ENCODE measurements around the gene PANX2. TPM values are rescaled to one million over a fixed set of nuclear protein-coding genes. Genes with fewer than 3 reads are reported as not detected.
A peak's percentile ranks its signal among the peaks of the same experiment; 100 is the strongest.

The PANX2 gene
- total and polyA plus RNA-seq, 2 donors (not counting 1 experiment from before 2014, with no cell fraction given): 0.04 to 0.59 TPM

DNA sequence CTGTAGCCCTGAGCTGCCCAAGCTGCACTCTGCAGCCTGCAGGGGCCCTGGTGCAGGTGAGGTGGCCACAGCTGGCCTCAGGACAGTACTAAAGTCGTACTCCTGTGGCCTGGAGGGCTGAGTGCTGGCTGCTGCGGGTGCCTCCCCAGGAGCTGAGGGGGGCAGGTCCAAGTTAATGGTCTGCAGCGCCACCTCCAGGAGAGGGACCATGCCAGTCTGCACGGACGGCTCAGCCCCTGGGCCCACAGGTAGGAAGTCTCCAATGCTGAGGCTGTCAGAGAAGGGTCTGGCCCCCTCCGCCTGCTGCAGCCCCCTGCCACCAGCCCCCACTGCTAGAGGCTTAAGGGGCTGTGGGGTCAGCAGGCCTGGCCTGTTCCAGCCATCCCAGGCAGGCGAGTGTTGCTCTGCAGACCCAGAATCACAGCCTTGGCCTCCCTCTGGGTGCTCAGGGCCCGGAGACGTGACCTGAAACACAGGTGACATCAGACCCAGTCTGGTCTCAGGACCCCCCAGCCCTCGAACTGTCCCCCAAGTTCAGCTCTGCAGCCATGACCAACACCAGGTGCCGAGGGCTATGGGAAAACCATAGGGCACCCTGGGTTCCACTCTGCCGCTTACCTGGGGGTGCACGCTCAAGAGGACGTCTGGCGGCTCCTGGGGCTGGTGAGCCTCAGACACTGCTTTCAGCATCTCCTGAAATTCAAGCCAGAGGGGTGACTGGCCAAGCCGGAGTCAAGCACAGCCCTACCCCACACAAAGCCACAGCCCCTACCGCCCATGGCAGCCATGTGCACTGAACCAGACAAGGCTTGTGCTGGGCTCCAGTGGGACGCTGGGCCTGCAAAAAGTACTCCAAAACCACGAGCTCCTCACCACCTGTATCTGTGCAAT lies 51.1 kb downstream of the PANX2 start:
- no peaks in the 10 kb centered on the region for H3K4me1 ChIP-seq (ENCODE audit: control insufficient read depth in 2 of 2, insufficient read depth in 2 of 2, low read length in 2 of 2)
- ChIA-PET POLR2A (no interaction called here), CTCF (interaction anchor here (0.6 to 3.5 kb wide), 5 partner anchors 16 to 291 kb away, joined by 3 to 11 read pairs (median 4); no protein-coding TSS in a partner anchor)
- no peaks in the 10 kb centered on the region for H3K9me3 Mint-ChIP-seq (ENCODE audit: insufficient read depth)
- no peak overlapping the region for H3K9ac ChIP-seq (ENCODE audit: low read length)
- H3K4me3 Mint-ChIP-seq: no peak overlapping the region
- H3K27ac Mint-ChIP-seq: no peak overlapping the region
- no peak overlapping the region for H3K4me2 ChIP-seq (replicated peaks; ENCODE audit: low read depth, low read length, poor library complexity, severe bottlenecking)
- peaks cover 5% of the 10 kb centered on the region for H4K20me1 ChIP-seq (ENCODE audit: control insufficient read depth, insufficient read depth, low read length, poor library complexity, severe bottlenecking)
- no peaks in the 10 kb centered on the region for H3K4me1 Mint-ChIP-seq
- no peaks in the 10 kb centered on the region for H3K27me3 Mint-ChIP-seq
- intact Hi-C loops (cut with micrococcal nuclease): no loop called here
- no peak for TF ChIP-seq EZH2 (IDR thresholded peaks at IDR 0.05; ENCODE audit: borderline replicate concordance, insufficient read depth, low read depth, low read length, poor library complexity, severe bottlenecking)
- TF ChIP-seq, protein P1, sequence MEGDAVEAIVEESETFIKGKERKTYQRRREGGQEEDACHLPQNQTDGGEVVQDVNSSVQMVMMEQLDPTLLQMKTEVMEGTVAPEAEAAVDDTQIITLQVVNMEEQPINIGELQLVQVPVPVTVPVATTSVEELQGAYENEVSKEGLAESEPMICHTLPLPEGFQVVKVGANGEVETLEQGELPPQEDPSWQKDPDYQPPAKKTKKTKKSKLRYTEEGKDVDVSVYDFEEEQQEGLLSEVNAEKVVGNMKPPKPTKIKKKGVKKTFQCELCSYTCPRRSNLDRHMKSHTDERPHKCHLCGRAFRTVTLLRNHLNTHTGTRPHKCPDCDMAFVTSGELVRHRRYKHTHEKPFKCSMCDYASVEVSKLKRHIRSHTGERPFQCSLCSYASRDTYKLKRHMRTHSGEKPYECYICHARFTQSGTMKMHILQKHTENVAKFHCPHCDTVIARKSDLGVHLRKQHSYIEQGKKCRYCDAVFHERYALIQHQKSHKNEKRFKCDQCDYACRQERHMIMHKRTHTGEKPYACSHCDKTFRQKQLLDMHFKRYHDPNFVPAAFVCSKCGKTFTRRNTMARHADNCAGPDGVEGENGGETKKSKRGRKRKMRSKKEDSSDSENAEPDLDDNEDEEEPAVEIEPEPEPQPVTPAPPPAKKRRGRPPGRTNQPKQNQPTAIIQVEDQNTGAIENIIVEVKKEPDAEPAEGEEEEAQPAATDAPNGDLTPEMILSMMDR (IDR thresholded peaks at IDR 0.05): peak; percentile 18
- H3K27ac ChIP-seq (ENCODE audit: low read length in 2 of 2): no peak overlapping the region
- 92% methylated on average over 17 of the region's 19 CpGs for WGBS (ENCODE audit: insufficient coverage)
- peaks cover 5% of the 10 kb centered on the region for H3K79me2 ChIP-seq (ENCODE audit: control insufficient read depth, insufficient read depth, low read length)
- DNase-seq (peak; percentile 36), ATAC-seq (ENCODE audit: low read depth) (peak; percentile 11)
- H2AFZ ChIP-seq (ENCODE audit: insufficient read depth, low read depth, low read length, poor library complexity, severe bottlenecking): no peak overlapping the region
- no peaks in the 10 kb centered on the region for H3K9me3 ChIP-seq (ENCODE audit: control extremely low read depth in 1 of 3, control insufficient read depth in 2 of 3, insufficient read depth in 1 of 3, low read length in 2 of 3)
- H3K27me3 ChIP-seq (replicated peaks in 1 of 4; ENCODE audit: control extremely low read depth in 1 of 4, control insufficient read depth in 3 of 4, insufficient read depth in 4 of 4, low read length in 3 of 4): no peaks in the 10 kb centered on the region
- peaks cover 0 to 72% of the 10 kb centered on the region in 2 experiments for H3K36me3 ChIP-seq (replicated peaks in 1 of 2; ENCODE audit: control extremely low read depth in 1 of 2, control insufficient read depth in 1 of 2, extremely low read depth in 1 of 2, insufficient read depth in 2 of 2, low read length in 1 of 2)
- H3K4me3 ChIP-seq (ENCODE audit: control extremely low read depth in 1 of 5, extremely low read depth in 1 of 5, insufficient read depth in 1 of 5, low read depth in 2 of 5, low read length in 4 of 5): no peak overlapping the region

DNA sequence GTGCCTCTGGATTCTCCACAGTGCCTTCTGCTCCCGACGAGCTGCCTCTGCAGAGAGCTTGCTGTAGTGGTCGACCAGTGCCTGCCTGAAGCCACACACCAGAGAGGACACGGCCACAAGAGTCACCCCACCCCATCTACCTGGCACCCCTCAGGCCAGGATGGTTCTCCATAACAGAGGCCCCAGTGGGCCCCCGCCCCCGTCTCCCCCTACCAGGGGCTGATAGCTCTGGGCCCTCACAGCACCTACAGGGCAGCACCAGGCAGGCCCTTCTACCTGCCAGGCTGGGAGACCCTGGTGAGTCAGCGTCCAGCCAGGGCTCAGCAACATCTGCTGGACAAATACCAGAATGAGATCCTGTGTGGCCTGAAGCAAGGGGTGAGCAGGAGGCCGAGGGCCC lies 52.0 kb downstream of the PANX2 start:
- Mint-ChIP-seq H3K4me1 (no peaks in the 10 kb centered on the region), H3K27ac (no peak overlapping the region), H3K4me3 (no peak overlapping the region), H3K27me3 (no peaks in the 10 kb centered on the region), H3K9me3 (ENCODE audit: insufficient read depth) (no peaks in the 10 kb centered on the region)
- Histone ChIP-seq H3K9me3 (ENCODE audit: control extremely low read depth in 1 of 3, control insufficient read depth in 2 of 3, insufficient read depth in 1 of 3, low read length in 2 of 3) (no peaks in the 10 kb centered on the region), H3K27me3 (replicated peaks in 1 of 4; ENCODE audit: control extremely low read depth in 1 of 4, control insufficient read depth in 3 of 4, insufficient read depth in 4 of 4, low read length in 3 of 4) (no peaks in the 10 kb centered on the region), H3K27ac (ENCODE audit: low read length in 2 of 2) (no peak overlapping the region), H3K36me3 (replicated peaks in 1 of 2; ENCODE audit: control extremely low read depth in 1 of 2, control insufficient read depth in 1 of 2, extremely low read depth in 1 of 2, insufficient read depth in 2 of 2, low read length in 1 of 2) (peaks cover 0 to 67% of the 10 kb centered on the region in 2 experiments), H3K9ac (ENCODE audit: low read length) (no peak overlapping the region), H3K79me2 (ENCODE audit: control insufficient read depth, insufficient read depth, low read length) (peaks cover 5% of the 10 kb centered on the region), H3K4me2 (replicated peaks; ENCODE audit: low read depth, low read length, poor library complexity, severe bottlenecking) (no peak overlapping the region), H2AFZ (ENCODE audit: insufficient read depth, low read depth, low read length, poor library complexity, severe bottlenecking) (no peak overlapping the region), H3K4me3 (ENCODE audit: control extremely low read depth in 1 of 5, extremely low read depth in 1 of 5, insufficient read depth in 1 of 5, low read depth in 2 of 5, low read length in 4 of 5) (no peak overlapping the region), H4K20me1 (ENCODE audit: control insufficient read depth, insufficient read depth, low read length, poor library complexity, severe bottlenecking) (peaks cover 9% of the 10 kb centered on the region), H3K4me1 (ENCODE audit: control insufficient read depth in 2 of 2, insufficient read depth in 2 of 2, low read length in 2 of 2) (no peaks in the 10 kb centered on the region)
- 92% methylated on average over 7 of the region's 8 CpGs for WGBS (ENCODE audit: insufficient coverage)
- ChIA-PET CTCF (interaction anchor here (0.6 to 1.5 kb wide), 2 partner anchors 15 to 240 kb away, joined by 3 to 4 read pairs; no protein-coding TSS in a partner anchor), POLR2A (no interaction called here)
- DNase-seq (no peak), ATAC-seq (ENCODE audit: low read depth) (no peak)
- TF ChIP-seq, protein P1 (IDR thresholded peaks at IDR 0.05): no peak
- no peak for TF ChIP-seq EZH2 (IDR thresholded peaks at IDR 0.05; ENCODE audit: borderline replicate concordance, insufficient read depth, low read depth, low read length, poor library complexity, severe bottlenecking)
- intact Hi-C loops (cut with micrococcal nuclease): no loop called here
